ENCODE data around the gene HDAC7.
"Not testable (repeated sequence)": the region's sequence is repeated elsewhere in the genome, so short reads cannot be mapped to it uniquely, and the experiment has no call there.

Gene HDAC7

GRCh38 chr12:47811581-47812484 lies 7.9 kb downstream of the HDAC7 start:
- Histone ChIP-seq H3K4me2 (ENCODE audit: low read depth, low read length, poor library complexity, severe bottlenecking) (peak overlapping the region; percentile 98), H3K4me3 (ENCODE audit: low read length, poor library complexity, severe bottlenecking) (peak overlapping the region; percentile 82), H2AFZ (ENCODE audit: low read length) (no peak overlapping the region), H3K36me3 (ENCODE audit: insufficient read depth, low read length) (no peaks in the 10 kb centered on the region), H3K4me1 (ENCODE audit: insufficient read depth, low read length, poor library complexity, severe bottlenecking) (peaks cover 87% of the 10 kb centered on the region), H3K9ac (ENCODE audit: low read depth, low read length, poor library complexity, severe bottlenecking) (peak overlapping the region; percentile 92), H4K20me1 (ENCODE audit: insufficient read depth, low read length, poor library complexity, severe bottlenecking) (peaks cover 48% of the 10 kb centered on the region), H3K9me2 (replicated peaks; ENCODE audit: low read depth, low read length) (no peaks in the 10 kb centered on the region), H3K79me2 (ENCODE audit: insufficient read depth, low read length) (peaks cover 97% of the 10 kb centered on the region), H3K9me3 (ENCODE audit: insufficient read depth, low read depth, low read length) (no peaks in the 10 kb centered on the region), H3F3A (ENCODE audit: low read depth) (peaks cover 12% of the 10 kb centered on the region; the same call in 1 of the 2 replicates), H3K27me3 (ENCODE audit: insufficient read depth, low read length, poor library complexity, severe bottlenecking) (no peaks in the 10 kb centered on the region)
- TF ChIP-seq CTCF (conservative IDR thresholded peaks at IDR 0.05; ENCODE audit: low read length) (no peak), EZH2phosphoT487 (IDR thresholded peaks at IDR 0.05; ENCODE audit: borderline replicate concordance) (no peak)

DNA sequence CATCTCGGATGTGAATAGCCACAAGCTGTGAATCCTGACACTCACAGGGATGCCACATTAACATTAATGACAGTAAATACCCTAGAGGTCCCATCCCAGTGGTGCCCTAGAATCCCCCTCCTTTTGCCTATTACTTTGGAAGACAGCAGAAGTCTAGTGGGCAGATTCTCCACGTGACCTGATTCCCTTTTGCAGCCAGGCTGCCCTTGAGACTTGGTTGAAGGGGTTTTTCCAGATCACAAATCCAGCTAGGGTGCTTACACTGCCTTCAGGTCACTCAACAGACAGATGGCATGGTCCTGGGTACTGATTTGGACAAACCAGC lies 8.7 kb downstream of the HDAC7 start:
- Histone ChIP-seq H3K36me3 (ENCODE audit: insufficient read depth, low read length) (no peaks in the 10 kb centered on the region; the same call in 1 of the 2 replicates), H3K4me2 (ENCODE audit: low read depth, low read length, poor library complexity, severe bottlenecking) (peak overlapping the region; percentile 98), H3K79me2 (ENCODE audit: insufficient read depth, low read length) (peaks cover 97% of the 10 kb centered on the region), H2AFZ (ENCODE audit: low read length) (no peak overlapping the region), H3K4me1 (ENCODE audit: insufficient read depth, low read length, poor library complexity, severe bottlenecking) (peaks cover 86% of the 10 kb centered on the region), H3K27me3 (ENCODE audit: insufficient read depth, low read length, poor library complexity, severe bottlenecking) (no peaks in the 10 kb centered on the region), H3K9me2 (replicated peaks; ENCODE audit: low read depth, low read length) (no peaks in the 10 kb centered on the region), H3F3A (ENCODE audit: low read depth) (peaks cover 12% of the 10 kb centered on the region; the same call in 1 of the 2 replicates), H3K9ac (ENCODE audit: low read depth, low read length, poor library complexity, severe bottlenecking) (peak overlapping the region; percentile 57), H3K9me3 (ENCODE audit: insufficient read depth, low read depth, low read length) (no peaks in the 10 kb centered on the region), H3K4me3 (ENCODE audit: low read length, poor library complexity, severe bottlenecking) (peak overlapping the region; percentile 46), H4K20me1 (ENCODE audit: insufficient read depth, low read length, poor library complexity, severe bottlenecking) (peaks cover 49% of the 10 kb centered on the region)
- TF ChIP-seq EZH2phosphoT487 (IDR thresholded peaks at IDR 0.05; ENCODE audit: borderline replicate concordance): no peak
- TF ChIP-seq CTCF (conservative IDR thresholded peaks at IDR 0.05; ENCODE audit: low read length): no peak

DNA sequence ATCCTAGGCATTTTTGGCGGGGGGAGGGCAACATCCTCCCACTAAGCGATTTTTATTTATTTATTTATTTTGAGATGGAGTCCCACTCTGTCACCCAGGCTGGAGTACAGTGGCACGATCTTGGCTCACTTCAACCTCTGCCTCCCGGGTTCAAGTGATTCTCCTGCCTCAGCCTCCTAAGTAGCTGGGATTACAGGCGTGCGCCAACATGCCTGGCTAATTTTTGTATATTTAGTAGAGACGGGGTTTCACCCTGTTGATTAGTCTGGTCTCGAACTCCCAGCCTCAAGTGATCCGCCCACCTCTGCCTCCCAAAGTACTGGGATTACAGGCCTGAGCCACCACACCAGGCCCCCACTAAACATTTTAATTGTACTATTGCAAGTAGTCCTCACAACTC lies 10.2 kb downstream of the HDAC7 start:
- peaks cover 51% of the 10 kb centered on the region for H4K20me1 ChIP-seq (ENCODE audit: insufficient read depth, low read length, poor library complexity, severe bottlenecking)
- H3F3A ChIP-seq (ENCODE audit: low read depth): peaks cover 12% of the 10 kb centered on the region; the same call in 1 of the 2 replicates
- peaks cover 97% of the 10 kb centered on the region for H3K79me2 ChIP-seq (ENCODE audit: insufficient read depth, low read length)
- not testable (repeated sequence) for H3K9me3 ChIP-seq (ENCODE audit: insufficient read depth, low read depth, low read length); H3K27me3 ChIP-seq (ENCODE audit: insufficient read depth, low read length, poor library complexity, severe bottlenecking); H2AFZ ChIP-seq (ENCODE audit: low read length); H3K4me3 ChIP-seq (ENCODE audit: low read length, poor library complexity, severe bottlenecking); H3K4me2 ChIP-seq (ENCODE audit: low read depth, low read length, poor library complexity, severe bottlenecking); H3K9me2 ChIP-seq (replicated peaks; ENCODE audit: low read depth, low read length)
- H3K9ac ChIP-seq (ENCODE audit: low read depth, low read length, poor library complexity, severe bottlenecking): peak overlapping the region; percentile 57
- peaks cover 76% of the 10 kb centered on the region for H3K4me1 ChIP-seq (ENCODE audit: insufficient read depth, low read length, poor library complexity, severe bottlenecking)
- peaks cover 12% of the 10 kb centered on the region; the same call in 1 of the 2 replicates for H3K36me3 ChIP-seq (ENCODE audit: insufficient read depth, low read length)
